DMS114 treated with DMSO at 0.1 percent for 48 hours (cell line): ENCODE results near the gene LSMEM2.
"Not testable (repeated sequence)": the region's sequence is repeated elsewhere in the genome, so short reads cannot be mapped to it uniquely, and the experiment has no call there.

ENCODE experiments used
- DNase-seq: peaks from one replicate; lab custom pipeline; 2025; ENCODE audit not compliant: unreplicated experiment; lab: John Stamatoyannopoulos, UW

Gene LSMEM2

DNA sequence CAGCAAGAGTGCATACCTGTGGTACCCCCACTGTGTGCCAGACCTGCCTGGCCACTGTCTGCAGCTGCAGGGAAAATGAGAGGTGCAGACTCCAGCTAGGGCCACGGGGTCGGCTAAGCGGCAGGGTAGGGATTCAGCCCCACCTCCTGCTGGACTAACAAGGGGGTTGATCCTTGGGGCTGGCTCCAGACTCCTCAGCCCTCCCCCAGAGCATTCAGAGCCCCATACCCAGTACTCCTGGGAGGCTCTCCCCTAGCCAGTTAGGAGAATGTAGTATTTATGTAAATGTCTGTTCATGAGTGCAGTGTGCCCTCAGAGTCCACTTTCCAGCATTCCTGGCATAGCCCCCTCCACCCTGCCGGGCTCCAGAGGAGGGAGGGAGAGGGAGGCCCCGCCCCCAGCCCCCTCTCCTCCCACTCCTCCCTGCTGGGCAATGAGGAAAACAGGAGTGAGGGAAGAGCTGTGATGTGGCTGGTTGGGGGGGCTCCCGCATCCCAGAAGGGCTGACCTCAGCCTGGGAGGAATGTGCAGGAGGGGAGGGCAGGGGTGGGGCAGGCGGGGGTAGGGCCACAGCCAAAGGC lies 14.4 kb upstream of the LSMEM2 start:
- DNase-seq = no peak

DNA sequence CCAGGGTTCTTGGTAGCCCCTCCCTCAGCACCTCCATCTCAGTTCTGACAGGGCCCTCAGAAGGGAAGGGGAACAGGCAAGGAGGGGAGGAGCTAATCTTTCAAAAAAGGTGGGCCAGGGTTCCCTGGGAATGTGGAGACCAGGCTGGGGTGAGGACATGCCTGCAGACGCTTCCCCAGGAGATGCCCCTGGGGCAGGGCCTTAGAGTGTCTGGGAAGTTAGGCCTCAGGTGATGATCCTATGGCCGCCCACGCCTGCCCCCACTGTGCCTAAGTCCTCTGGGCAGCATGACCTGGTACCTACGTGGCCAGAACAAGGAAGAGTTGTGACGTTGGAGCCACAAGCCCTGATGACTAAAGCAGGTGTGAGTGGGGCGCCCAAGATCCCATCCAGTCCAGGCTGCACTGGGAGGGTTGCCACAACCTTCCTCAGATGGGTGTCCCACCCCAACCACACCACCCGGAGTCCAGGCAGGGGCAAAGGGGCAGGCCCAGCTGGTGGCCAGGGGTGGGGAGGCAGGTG lies 13.9 kb upstream of the LSMEM2 start:
- no peak for DNase-seq

DNA sequence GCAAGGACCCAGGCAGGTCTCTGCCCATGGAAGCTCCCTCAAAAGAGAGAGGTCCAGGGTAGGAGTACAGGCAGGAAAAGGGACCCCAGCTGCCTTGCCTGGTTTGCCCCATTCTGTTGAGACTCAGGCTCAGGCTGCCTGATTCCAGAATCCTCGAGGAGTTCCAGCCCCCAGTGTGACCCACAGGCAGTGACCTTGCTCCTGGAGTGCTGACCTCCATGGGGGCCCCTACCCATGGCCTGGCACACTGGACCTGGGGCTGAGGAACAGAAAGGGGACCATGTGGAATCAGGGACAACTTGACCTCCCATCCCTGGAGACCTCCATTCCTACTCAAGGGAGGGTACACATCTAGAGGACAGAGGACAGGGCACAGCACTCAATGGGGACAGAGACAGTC lies 13.3 kb upstream of the LSMEM2 start:
- no peak for DNase-seq

DNA sequence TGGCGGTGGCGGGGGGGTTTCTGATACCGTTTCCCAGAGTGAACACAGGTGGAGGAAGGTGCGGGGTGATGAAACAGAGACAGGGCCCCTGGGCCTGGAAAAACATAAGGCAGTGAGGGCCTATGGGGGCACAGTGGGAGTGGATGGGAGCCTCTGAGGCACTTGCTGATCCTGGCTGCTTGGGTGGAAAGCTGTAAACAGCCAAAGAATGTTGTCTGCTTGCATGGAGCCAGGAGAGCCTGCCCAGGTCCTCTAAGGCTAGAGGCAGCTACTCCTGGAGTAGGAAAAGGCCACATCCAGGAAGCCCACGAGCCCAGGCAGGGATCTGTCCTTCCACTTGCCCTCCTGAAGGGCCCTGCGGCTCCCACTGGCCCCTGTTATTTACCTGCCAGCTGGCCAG lies 12.9 kb upstream of the LSMEM2 start:
- no peak for DNase-seq

DNA sequence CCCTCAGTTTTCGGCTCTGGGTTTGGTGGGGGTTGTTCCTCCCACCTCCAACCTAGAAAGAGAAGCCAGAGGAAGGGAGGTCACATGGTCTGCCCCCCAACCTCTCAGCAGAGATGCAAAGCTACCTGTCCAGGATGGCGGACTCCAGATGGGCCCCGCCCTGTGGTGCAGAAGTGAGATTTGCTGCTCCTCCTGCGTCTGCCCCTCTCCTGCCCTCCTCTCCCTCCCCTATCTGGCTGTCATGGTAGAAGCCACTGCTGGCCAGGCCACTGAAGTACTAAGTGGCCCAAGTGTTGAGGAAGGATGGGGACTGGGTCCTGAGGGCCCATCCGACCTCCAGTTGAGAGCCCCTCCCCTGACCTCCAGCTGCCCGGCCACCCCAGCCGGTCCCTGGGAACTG lies 12.1 kb upstream of the LSMEM2 start:
- DNase-seq = no peak

DNA sequence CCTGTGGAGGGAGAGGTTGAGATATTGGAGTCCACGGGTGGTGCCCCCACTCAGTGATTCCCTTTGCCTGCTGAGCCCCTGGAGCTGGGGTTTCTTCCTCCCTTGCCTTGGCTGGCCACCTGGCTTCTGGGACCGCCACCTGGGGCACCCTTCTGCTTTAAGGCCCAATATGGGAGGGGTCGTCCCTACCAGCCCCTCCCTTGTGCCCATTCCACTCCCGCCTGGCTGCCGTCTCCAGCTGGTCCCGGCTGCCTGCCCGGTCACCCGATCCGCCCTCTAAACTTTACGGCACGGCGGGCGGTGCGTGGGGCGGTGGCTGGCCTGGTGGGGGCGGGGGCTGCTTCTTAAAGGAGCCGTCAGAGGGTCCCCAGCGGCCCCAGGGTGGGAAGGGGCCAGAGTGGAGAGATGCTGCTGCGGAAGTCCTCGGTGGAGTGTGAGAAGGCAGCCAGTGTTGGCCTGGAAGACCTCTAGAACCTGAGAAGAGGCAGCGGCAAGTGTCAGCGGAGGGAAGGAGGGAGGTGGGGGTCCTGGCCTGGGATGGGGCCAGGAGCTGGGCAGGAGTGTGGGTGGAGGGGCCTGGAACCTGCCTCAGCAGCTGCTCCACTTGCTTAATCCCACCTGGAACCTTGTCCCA lies 11.5 kb upstream of the LSMEM2 start:
- DNase-seq = no peak

DNA sequence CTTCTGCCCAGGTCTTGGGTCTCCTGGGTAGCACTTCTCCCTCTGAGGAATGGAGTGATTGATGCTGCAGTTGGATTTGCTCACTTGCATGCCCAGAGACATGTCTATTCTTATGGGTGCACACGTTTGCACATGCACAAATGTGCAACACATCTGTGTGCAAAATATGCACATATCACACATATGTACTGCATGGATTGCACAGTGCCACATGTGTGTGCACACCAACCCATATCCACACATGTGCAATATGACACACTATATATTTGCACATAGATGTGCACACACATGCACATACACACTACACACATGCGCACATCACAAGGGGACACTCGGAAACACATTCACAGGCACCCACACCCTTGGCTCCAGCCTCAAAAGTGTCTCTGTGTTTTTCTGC lies 10.6 kb upstream of the LSMEM2 start:
- DNase-seq = no peak

DNA sequence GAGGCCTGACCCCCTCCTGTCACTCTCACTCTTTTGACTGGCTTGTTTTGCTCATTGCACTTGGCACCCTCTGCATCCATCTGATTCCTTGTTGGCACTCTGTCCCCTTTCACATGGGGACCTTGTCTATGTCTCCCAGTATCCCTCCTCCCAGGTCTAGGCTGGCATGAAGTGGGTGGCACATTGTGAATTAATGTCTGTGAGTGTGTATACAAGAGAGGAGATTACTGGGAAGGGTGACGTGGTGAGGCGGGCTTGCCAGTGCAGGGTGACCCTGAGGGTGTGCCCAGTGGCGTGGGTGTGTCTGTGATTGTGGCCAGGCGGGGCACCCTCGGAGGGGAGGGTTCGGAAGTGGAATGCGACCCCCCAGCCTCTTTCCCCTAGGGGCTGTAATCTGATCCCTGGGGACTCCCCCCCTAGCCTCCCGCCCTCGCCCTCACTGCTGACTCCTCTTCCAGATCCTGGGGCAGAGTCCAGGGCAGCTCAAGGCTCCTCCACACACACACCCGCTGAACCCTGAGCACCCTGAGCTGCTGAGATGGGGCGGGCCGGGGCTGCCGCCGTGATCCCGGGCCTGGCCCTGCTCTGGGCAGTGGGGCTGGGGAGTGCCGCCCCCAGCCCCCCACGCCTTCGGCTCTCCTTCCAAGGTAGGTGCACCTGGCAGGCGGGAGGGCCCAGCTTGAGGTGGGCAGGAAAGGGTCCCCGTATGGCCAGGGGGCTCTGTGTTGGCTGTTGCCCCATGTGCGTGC lies 10.0 kb upstream of the LSMEM2 start, which contains the start of gene SEMA3B:
SEMA3B (plus strand) TSS at position 445 of the 749 bp plus-strand sequence; CDS start at position 539, 94 bp downstream.
- no peak for DNase-seq

DNA sequence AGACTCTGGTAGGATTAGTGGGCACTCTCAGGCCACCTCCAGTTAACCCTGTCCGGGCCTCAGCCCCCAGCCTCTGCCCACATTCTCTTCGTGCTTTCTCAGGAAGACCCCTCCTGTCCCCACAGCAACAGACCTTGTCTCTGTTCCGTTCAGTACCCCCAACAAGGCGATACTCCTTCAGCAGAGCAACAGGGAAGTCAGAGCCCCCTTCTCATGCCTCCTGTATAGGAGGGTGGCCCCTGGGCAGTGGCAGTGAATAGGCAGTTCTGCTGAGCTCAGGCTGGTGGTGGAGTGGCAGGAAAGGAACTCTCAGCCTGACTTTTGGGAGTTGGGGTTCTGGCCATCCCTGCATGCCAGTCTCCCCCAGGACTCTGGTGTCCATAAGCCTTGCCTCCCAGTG lies 9.4 kb upstream of the LSMEM2 start:
- DNase-seq = no peak

DNA sequence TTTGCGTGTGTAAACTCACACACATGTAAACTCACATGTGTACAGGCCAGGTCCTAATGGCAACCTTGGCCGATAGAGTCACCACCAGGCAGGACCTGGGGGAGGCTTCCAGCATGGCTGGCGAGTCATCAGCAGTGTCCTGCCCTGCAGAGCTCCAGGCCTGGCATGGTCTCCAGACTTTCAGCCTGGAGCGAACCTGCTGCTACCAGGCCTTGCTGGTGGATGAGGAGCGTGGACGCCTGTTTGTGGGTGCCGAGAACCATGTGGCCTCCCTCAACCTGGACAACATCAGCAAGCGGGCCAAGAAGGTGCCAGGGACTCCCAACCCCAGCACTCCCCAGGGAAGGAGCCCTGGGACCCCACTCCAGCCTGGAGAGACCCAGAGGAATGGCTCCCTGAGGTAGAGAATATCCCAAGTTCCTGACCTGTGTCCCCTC lies 8.9 kb upstream of the LSMEM2 start:
- DNase-seq = no peak

DNA sequence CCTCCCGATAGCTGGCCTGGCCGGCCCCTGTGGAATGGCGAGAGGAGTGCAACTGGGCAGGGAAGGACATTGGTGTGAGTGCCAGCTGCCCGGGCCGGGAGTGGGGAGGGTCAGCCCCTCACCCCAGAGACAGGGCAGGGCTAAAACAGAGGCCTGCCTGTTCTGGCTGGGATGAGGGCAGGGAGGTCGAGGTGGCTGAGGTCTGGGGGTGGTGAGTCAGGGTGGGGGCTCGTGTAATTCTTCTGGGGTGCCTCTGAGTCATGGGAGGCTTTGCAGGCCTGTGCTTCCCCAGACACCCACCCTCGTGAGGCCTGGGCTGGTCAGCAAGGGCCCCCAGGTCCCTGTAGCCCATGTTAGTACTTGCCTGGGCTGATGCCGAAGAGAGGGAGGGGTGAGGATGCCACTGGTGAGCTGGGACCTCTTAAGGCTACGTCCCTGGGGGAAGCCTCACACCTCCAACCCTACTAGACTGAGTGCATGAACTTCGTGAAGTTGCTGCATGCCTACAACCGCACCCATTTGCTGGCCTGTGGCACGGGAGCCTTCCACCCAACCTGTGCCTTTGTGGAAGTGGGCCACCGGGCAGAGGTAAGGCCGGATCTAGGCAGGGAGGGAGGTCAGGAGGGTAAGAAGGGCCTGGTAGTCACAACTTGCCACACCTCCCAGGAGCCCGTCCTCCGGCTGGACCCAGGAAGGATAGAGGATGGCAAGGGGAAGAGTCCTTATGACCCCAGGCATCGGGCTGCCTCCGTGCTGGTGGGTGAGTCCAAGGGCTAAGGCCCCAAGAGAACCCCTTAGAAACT lies 8.3 kb upstream of the LSMEM2 start:
- no peak for DNase-seq

DNA sequence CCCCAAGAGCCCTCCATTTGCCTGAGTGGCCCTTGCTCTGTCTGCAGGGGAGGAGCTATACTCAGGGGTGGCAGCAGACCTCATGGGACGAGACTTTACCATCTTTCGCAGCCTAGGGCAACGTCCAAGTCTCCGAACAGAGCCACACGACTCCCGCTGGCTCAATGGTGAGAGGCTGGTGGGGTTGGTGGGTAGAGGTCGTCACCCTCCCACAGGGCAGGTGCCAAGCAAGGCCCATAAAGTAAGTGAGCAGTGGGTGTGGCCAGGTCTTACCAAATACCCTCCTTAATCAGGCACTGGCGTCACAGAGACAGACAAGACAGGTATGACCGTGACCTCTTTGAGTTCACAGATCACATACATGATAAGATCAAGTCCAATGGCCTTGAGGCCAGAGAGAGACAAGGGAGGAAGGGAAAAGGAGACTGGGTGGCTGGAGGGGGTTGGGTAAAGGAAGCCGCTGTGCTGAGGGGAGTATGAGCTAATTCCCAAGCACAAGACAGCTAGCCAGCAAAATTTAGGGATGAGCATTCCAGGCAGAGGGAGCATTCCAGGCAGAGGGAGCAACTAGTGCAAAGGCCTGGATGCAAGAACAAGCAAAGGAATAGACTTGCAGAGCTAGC lies 7.5 kb upstream of the LSMEM2 start:
- no peak for DNase-seq

DNA sequence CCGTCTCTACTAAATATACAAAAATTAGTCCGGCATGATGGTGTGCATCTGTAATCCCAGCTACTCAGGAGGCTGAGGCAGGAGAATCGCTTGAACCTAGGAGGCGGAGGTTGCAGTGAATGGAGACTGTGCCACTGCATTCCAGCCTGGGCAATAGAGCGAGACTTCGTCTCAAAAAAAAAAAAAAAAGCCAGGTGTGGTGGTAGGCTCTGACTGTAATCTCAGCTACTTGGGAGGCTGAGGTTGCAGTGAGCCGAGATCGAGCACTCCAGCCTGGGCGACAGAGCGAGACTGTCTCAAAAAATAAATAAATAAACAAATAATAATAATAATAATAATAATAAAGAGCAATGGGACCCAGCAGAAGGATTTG lies 6.4 kb upstream of the LSMEM2 start:
- not testable (repeated sequence) for DNase-seq

DNA sequence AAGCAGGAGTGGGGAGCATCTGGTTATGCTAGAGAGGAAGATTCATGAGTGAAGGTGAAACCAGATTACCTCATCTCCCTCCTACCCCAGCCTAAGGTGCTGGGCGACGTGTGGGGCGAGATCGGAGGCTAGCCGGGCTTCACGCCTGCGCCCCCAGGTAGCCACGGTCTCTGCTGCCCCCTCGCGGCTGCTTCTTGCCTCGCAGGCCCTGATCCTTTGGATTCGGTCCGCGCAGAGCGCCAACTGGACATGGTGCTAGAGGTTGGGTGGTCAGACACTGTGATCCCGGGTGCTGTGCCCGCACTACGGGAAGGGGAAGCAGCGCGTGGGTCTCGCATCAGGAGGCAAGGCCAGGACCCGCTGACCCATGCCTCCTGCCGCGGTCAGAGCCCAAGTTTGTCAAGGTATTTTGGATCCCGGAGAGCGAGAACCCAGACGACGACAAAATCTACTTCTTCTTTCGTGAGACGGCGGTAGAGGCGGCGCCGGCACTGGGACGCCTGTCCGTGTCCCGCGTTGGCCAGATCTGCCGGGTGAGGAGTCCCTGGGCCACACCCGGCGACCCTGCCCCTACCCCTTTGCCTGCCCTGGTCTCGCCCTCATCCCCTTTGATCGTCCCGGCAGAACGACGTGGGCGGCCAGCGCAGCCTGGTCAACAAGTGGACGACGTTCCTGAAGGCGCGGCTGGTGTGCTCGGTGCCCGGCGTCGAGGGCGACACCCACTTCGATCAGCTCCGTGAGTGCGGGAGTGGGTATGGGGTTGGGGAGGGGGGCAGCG lies 5.8 kb upstream of the LSMEM2 start:
- peak; percentile 51 for DNase-seq

DNA sequence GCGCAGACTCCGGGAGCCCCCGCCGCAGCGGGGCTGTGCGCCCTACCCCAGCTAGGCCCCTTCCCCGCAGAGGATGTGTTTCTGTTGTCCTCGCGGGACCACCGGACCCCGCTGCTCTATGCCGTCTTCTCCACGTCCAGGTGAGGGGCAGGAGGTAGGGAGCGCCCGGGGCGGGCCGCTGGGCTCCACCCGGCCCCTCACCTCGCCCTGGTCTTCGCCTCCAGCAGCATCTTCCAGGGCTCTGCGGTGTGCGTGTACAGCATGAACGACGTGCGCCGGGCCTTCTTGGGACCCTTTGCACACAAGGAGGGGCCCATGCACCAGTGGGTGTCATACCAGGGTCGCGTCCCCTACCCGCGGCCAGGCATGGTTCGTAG lies 5.2 kb upstream of the LSMEM2 start:
- no peak for DNase-seq

DNA sequence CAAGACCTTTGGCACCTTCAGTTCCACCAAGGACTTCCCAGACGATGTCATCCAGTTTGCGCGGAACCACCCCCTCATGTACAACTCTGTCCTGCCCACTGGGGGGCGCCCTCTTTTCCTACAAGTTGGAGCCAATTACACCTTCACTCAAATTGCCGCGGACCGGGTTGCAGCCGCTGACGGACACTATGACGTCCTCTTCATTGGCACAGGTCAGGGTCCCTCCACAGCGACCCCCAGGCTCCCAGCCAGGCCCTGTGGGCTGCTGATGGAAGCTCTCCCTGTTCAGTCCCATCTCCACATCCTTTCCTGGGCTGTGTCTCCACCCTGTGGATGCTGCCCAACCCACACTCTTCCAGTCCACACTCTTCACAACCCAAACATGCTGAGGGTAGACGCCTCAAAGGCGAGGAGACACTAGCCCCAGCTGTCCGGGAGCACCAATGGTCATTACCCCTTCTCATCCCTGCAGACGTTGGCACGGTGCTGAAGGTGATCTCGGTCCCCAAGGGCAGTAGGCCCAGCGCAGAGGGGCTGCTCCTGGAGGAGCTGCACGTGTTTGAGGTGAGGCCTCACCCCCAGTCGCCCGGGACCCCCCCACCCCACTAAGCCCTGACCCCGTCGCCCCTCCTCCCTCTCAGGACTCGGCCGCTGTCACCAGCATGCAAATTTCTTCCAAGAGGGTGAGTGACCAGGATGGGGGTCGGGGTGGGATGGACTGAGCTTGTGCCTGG lies 4.3 kb upstream of the LSMEM2 start:
- no peak for DNase-seq

DNA sequence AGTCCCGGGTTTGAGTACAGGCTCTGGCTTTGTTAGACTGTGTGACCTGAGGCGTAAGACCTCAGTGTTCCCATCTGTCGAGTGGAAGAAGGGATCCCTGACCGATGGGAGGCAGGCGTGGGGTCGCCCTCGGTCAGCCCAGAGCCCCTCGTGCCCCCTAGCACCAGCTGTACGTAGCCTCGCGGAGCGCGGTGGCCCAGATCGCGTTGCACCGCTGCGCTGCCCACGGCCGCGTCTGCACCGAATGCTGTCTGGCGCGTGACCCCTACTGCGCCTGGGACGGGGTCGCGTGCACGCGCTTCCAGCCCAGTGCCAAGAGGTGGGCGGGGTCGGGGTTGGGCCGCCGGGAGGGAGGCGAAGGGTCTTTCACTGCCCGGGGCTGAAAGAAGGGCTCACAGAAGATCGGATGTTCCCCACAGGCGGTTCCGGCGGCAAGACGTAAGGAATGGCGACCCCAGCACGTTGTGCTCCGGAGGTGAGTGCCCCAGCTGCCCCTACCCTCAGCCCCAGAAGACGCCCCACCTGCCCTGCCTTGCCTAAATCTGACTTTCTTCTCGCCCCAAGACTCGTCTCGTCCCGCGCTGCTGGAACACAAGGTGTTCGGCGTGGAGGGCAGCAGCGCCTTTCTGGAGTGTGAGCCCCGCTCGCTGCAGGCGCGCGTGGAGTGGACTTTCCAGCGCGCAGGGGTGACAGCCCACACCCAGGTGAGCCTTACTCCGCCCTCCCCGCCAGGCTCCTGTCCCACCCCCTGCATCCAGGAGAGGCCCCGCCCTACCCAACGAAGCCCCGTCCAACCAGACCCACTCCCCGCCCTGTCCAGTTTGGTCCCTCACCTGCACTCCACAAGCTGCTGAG lies 3.5 kb upstream of the LSMEM2 start:
- DNase-seq = no peak

DNA sequence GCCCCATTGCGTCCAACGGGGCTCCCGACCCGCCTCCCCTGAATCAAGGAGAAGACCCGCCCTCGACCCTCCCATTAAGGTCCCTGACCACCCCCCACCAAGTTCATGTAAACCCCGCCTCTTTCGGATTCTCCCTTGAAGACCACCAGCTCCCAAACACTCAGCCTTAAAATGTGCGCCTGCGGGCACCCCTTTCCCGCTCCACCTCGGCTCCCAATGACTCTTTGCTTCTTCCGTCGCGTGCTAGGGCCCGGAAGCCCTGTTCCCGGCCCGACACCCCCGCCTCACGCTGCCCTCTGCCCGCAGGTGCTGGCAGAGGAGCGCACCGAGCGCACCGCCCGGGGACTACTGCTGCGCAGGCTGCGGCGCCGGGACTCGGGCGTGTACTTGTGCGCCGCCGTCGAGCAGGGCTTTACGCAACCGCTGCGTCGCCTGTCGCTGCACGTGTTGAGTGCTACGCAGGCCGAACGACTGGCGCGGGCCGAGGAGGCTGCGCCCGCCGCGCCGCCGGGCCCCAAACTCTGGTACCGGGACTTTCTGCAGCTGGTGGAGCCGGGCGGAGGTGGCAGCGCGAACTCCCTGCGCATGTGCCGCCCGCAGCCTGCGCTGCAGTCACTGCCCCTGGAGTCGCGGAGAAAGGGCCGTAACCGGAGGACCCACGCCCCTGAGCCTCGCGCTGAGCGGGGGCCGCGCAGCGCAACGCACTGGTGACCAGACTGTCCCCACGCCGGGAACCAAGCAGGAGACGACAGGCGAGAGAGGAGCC lies 2.7 kb upstream of the LSMEM2 start:
- no peak for DNase-seq
